ENCODE data around the gene CREG2.

CREG2 gene

DNA sequence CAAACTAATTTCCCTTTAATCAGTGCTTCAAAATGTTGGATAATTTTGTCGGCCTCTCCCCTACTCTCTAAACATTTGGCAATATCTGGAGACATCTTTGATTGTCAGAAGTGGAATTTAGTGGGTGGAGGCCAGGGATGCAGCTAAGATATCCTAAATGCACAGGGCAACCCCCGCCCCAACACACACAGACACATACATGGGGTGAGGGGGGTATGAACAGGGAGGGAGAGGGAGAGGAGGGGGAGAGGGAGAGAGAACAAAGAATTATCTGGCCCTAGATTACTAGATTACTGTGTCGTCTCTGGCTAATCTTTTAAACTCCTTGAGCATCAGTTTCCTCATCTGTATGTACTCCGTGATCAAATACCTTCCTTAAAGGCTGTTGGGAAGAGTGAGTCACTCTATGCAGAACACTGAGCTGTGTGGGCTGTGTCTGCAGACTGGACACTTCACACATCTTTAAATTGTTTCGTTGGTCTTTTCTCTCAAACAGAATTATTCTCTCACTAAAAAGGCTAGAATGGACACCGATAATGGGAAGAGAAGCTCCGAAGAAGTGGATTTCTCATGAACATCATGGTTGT lies 81.7 kb downstream of the CREG2 start:
- DNase-seq: no peak

DNA sequence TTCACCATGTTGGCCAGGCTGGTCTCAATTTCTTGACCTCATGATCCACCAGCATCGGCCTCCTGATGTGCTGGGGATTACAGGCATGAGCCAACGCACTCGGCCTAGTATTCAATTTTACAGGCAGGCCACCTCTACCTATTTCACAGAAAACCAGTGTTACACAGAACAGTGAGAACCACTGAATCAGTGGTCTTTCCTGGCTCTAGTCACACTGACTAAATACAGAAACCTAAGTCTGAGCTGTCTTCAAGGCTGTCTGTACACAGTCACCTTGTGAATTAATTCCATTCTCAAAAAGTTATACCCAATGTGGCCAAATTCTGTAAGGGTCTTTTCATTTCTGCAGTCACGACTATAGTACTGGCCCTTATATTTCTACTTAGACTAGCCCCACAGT lies 82.3 kb downstream of the CREG2 start:
- no peak for DNase-seq

DNA sequence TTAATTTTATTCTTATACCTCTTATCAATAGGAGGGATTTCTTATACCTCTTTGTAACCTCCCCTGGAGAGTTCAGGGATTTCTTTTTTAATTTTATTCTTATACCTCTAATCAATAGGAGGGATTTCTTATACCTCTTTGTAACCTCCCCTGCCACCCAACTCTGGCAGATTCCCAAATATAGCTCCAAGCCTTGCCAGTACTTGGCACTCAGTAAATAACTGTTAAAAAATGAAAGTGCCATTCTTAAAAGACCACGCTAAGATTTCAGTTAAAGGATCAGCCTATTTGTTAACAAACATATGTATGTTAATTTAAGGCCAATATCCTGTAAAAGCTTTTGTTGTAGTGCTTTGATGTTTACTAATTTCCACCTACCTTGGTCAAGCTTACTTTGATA lies 83.6 kb downstream of the CREG2 start:
- DNase-seq: no peak

DNA sequence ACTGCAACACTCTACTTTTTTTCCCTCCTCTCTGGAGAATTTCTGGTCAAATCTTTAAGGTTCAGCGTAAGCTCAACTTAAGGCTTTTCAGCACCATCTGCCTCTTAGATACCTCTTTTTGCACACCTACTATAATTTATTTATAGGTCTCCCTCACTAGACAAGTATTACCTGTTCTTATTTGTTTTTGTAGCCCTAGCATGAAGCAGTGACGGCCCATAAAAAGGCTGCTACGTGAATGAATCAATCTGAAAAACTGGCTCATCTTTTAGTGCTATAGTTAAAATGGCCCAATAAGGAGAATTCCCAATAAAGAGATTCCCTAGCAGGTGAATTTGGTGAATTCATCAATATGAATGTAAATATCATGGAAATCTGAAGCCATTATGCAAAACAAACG lies 85.3 kb downstream of the CREG2 start:
- DNase-seq: no peak

DNA sequence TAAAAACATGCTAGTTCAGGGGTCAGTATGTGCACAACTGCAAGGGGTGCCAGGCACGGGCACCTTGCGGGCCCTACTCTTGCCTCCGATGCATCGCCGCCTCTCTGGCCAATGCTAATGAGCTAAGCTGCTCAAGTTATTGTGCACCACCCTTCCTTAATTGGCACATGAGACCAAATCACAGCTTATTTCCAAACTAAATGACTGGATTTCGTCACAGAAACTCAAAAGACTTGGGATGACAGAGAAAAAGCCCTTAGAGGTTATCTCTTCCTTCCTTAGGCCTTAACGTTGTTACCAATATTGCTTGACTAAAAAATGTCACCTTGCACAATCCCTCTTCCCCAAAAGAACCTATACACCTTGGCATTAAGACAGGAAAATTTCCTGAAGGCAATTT lies 86.5 kb downstream of the CREG2 start:
- no peak for DNase-seq

DNA sequence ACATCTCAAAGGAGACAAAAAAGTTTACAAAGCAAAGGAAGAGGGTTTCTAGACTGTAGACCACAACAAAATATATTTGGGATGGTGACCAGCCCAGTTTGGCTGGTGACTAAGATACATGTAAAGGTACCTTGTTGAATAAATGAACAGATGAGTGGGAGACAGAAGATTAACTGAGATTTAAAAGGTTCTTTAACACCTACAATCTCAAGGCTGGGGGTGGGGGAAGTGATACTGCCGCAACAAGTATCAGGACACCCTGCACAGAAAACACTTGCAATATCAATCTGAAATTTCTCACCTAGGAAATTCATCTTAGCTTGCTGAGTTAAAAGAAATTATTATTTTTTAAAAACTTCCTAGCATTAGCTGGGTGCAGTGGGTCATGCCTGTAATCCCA lies 87.1 kb downstream of the CREG2 start:
- DNase-seq: no peak

DNA sequence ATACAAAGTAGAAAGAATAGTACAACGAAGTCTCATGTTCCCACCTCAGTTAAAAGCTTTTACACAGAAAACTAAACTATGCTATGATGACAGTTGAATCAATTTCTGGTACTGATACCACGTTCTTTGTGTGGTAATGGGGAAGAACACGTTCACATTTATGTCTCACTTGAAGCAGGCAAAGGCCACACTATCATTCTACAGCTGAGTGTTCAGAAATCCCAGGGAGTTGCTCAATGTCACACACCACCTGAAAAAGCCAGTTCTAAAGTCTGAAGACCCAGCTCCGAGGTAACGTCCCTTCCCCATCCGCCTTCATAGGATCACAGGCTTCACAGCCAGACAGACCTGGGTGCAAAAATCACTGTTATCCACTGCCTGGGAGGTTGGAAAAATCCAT lies 87.7 kb downstream of the CREG2 start:
- no peak for DNase-seq

DNA sequence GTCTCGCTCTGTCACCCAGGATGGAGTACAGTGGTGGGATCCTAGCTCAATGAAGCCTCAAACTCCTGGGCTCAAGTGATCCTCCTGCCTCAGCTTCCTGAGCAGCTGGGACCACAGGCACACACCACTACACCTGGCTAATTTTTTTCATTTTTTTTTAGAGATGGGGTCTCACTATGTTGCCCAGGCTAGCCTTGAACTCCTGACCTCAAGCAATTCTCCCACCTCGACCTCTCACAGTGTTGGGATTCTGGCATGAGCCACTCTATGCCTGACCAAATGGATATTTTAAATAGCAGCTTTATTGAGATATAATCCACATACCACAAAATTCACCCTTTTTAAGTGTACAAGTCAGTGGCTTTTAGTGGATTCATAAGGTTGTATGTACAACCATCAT lies 89.9 kb downstream of the CREG2 start:
- no peak for DNase-seq

DNA sequence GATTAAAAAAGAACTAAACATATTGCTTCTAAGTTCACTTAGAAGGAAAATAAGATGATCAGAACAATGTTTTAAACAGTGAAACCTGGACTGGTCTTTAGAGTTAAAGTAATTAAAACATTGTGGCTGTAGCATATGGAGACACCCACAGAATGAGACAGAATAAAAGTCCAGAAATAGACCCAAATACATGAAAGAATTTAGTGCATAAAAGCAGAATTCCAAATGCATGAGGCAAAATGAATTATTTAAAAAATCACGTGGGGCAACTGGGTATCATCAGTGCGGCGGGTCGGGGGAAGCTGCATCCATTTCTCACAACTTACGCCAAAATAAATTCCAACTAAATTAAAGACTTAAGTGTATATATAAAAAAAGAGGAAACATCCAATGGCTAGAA lies 90.9 kb downstream of the CREG2 start:
- DNase-seq: no peak

DNA sequence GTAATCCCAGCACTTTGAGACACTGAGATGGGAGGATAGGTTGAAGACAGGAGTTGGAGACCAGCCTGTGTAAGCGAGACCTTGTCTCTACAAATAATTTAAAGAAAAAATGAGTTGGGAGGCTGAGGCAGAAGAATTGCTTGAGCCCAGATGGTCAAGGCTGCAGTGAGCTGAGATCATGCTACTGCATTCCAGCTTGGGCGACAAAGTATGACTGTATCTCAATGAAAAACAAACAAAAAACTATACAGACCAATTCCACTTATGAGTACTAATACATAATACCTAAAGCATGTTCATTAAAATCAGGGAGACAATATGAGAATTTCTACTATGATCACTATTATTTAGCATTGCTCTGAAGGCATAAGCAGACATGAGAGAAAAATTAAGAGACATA lies 91.4 kb downstream of the CREG2 start:
- DNase-seq: no peak

Measured in CD4-positive, alpha-beta T cell treated with Interleukin-1 beta for 1 hour (primary cell).